Measurements from ENCODE around the gene CACNA1C. TPM values are rescaled to one million over a fixed set of nuclear protein-coding genes. Genes with fewer than 3 reads are reported as not detected.

The CACNA1C gene
- total and polyA plus RNA-seq, 5 donors from 2014 or later = 0.02 to 0.14 (median 0.10) TPM

GRCh38 chr12:2068653-2069052, 15.9 kb downstream of the CACNA1C start:
- peaks cover 6 to 9% of the 10 kb centered on the region in 2 experiments for H3K9me3 ChIP-seq (ENCODE audit: control insufficient read depth in 2 of 2, low read length in 2 of 2)
- peaks cover 2% of the 10 kb centered on the region for H3K27me3 ChIP-seq (ENCODE audit: control insufficient read depth, insufficient read depth, low read length)
- H3K4me1 ChIP-seq (ENCODE audit: control insufficient read depth, insufficient read depth, low read length, poor library complexity, severe bottlenecking) = peaks cover 8% of the 10 kb centered on the region
- DNase-seq (no peak), ATAC-seq (ENCODE audit: low read depth in 2 of 2) (no peak)
- no peak overlapping the region for H3K27ac Mint-ChIP-seq
- peaks cover 0 to 21% (median 10%) of the 10 kb centered on the region in 7 donors for H3K9me3 Mint-ChIP-seq
- H3K36me3 ChIP-seq (ENCODE audit: control insufficient read depth, insufficient read depth, low read length) = no peaks in the 10 kb centered on the region
- no peak overlapping the region for H3K27ac ChIP-seq (ENCODE audit: insufficient read depth, low read length, poor library complexity, severe bottlenecking)
- H3K36me3 Mint-ChIP-seq = no peaks in the 10 kb centered on the region
- no peak overlapping the region for H3K4me3 ChIP-seq (ENCODE audit: low read depth, low read length)
- H3K4me1 Mint-ChIP-seq = peaks cover 7 to 15% (median 10%) of the 10 kb centered on the region in 4 donors
- no peak overlapping the region for H3K4me3 Mint-ChIP-seq
- peaks cover 31% of the 10 kb centered on the region for H3K27me3 Mint-ChIP-seq

- peaks cover 0 to 2% (median 0%) of the 10 kb centered on the region in 4 donors for H3K4me1 Mint-ChIP-seq
- H3K27ac ChIP-seq (ENCODE audit: insufficient read depth, low read length, poor library complexity, severe bottlenecking) = no peak overlapping the region
- peaks cover 0 to 21% (median 10%) of the 10 kb centered on the region in 7 donors for H3K9me3 Mint-ChIP-seq
- no peaks in the 10 kb centered on the region for H3K36me3 Mint-ChIP-seq
- H3K4me3 ChIP-seq (ENCODE audit: low read depth, low read length) = no peak overlapping the region
- ATAC-seq (ENCODE audit: low read depth in 2 of 2) (no peak), DNase-seq (no peak)
- H3K4me1 ChIP-seq (ENCODE audit: control insufficient read depth, insufficient read depth, low read length, poor library complexity, severe bottlenecking) = no peaks in the 10 kb centered on the region
- no peak overlapping the region for H3K4me3 Mint-ChIP-seq
- H3K27me3 Mint-ChIP-seq = peaks cover 26% of the 10 kb centered on the region
- H3K27ac Mint-ChIP-seq = no peak overlapping the region
- peaks cover 6 to 9% of the 10 kb centered on the region in 2 experiments for H3K9me3 ChIP-seq (ENCODE audit: control insufficient read depth in 2 of 2, low read length in 2 of 2)
- no peaks in the 10 kb centered on the region for H3K36me3 ChIP-seq (ENCODE audit: control insufficient read depth, insufficient read depth, low read length)
- H3K27me3 ChIP-seq (ENCODE audit: control insufficient read depth, insufficient read depth, low read length) = peaks cover 2% of the 10 kb centered on the region
These were observed 17.8 kb downstream of the CACNA1C start for GRCh38 chr12:2070440-2071045.

- no peaks in the 10 kb centered on the region for H3K36me3 Mint-ChIP-seq
- no peaks in the 10 kb centered on the region for H3K4me1 Mint-ChIP-seq
- Histone ChIP-seq H3K27ac (ENCODE audit: insufficient read depth, low read length, poor library complexity, severe bottlenecking) (no peak overlapping the region), H3K4me1 (ENCODE audit: control insufficient read depth, insufficient read depth, low read length, poor library complexity, severe bottlenecking) (no peaks in the 10 kb centered on the region), H3K36me3 (ENCODE audit: control insufficient read depth, insufficient read depth, low read length) (no peaks in the 10 kb centered on the region), H3K4me3 (ENCODE audit: low read depth, low read length) (no peak overlapping the region), H3K9me3 (ENCODE audit: control insufficient read depth in 2 of 2, low read length in 2 of 2) (peaks cover 6 to 8% of the 10 kb centered on the region in 2 experiments), H3K27me3 (ENCODE audit: control insufficient read depth, insufficient read depth, low read length) (peaks cover 5% of the 10 kb centered on the region)
- DNase-seq (no peak), ATAC-seq (ENCODE audit: low read depth in 2 of 2) (no peak)
- H3K4me3 Mint-ChIP-seq = no peak overlapping the region
- H3K27ac Mint-ChIP-seq = no peak overlapping the region
- peaks cover 0 to 19% (median 10%) of the 10 kb centered on the region in 7 donors for H3K9me3 Mint-ChIP-seq
- H3K27me3 Mint-ChIP-seq = peaks cover 16% of the 10 kb centered on the region
These were observed 22.0 kb downstream of the CACNA1C start for GRCh38 chr12:2074792-2075191.

- Histone ChIP-seq H3K4me3 (ENCODE audit: low read depth, low read length) (no peak overlapping the region), H3K27ac (ENCODE audit: insufficient read depth, low read length, poor library complexity, severe bottlenecking) (no peak overlapping the region), H3K36me3 (ENCODE audit: control insufficient read depth, insufficient read depth, low read length) (no peaks in the 10 kb centered on the region), H3K27me3 (ENCODE audit: control insufficient read depth, insufficient read depth, low read length) (peaks cover 5% of the 10 kb centered on the region), H3K4me1 (ENCODE audit: control insufficient read depth, insufficient read depth, low read length, poor library complexity, severe bottlenecking) (no peaks in the 10 kb centered on the region), H3K9me3 (ENCODE audit: control insufficient read depth in 2 of 2, low read length in 2 of 2) (peaks cover 0 to 3% of the 10 kb centered on the region in 2 experiments)
- H3K9me3 Mint-ChIP-seq = peaks cover 0 to 14% (median 10%) of the 10 kb centered on the region in 7 donors
- no peak overlapping the region for H3K27ac Mint-ChIP-seq
- no peak for ATAC-seq (ENCODE audit: low read depth in 2 of 2)
- DNase-seq = no peak
- H3K4me1 Mint-ChIP-seq = no peaks in the 10 kb centered on the region
- H3K27me3 Mint-ChIP-seq = peaks cover 15% of the 10 kb centered on the region
- no peak overlapping the region for H3K4me3 Mint-ChIP-seq
- H3K36me3 Mint-ChIP-seq = no peaks in the 10 kb centered on the region
These were observed 22.9 kb downstream of the CACNA1C start for GRCh38 chr12:2075508-2076195.

- Histone ChIP-seq H3K9me3 (ENCODE audit: control insufficient read depth in 2 of 2, low read length in 2 of 2) (peaks cover 0 to 2% of the 10 kb centered on the region in 2 experiments), H3K27ac (ENCODE audit: insufficient read depth, low read length, poor library complexity, severe bottlenecking) (no peak overlapping the region), H3K4me3 (ENCODE audit: low read depth, low read length) (no peak overlapping the region), H3K4me1 (ENCODE audit: control insufficient read depth, insufficient read depth, low read length, poor library complexity, severe bottlenecking) (no peaks in the 10 kb centered on the region), H3K27me3 (ENCODE audit: control insufficient read depth, insufficient read depth, low read length) (peaks cover 5% of the 10 kb centered on the region), H3K36me3 (ENCODE audit: control insufficient read depth, insufficient read depth, low read length) (no peaks in the 10 kb centered on the region)
- H3K36me3 Mint-ChIP-seq = no peaks in the 10 kb centered on the region
- DNase-seq (no peak), ATAC-seq (ENCODE audit: low read depth in 2 of 2) (no peak)
- no peak overlapping the region for H3K4me3 Mint-ChIP-seq
- peaks cover 18% of the 10 kb centered on the region for H3K27me3 Mint-ChIP-seq
- no peak overlapping the region for H3K27ac Mint-ChIP-seq
- H3K9me3 Mint-ChIP-seq = peaks cover 0 to 16% (median 8%) of the 10 kb centered on the region in 7 donors
- no peaks in the 10 kb centered on the region for H3K4me1 Mint-ChIP-seq
These were observed 23.4 kb downstream of the CACNA1C start for GRCh38 chr12:2076196-2076570.

GRCh38 chr12:2076728-2077127, 23.9 kb downstream of the CACNA1C start:
- no peak overlapping the region for H3K27ac Mint-ChIP-seq
- H3K27me3 Mint-ChIP-seq = peaks cover 14% of the 10 kb centered on the region

GRCh38 chr12:2080604-2081003, 27.8 kb downstream of the CACNA1C start:
- Histone ChIP-seq H3K9me3 (ENCODE audit: control insufficient read depth in 2 of 2, low read length in 2 of 2) (peaks cover 0 to 2% of the 10 kb centered on the region in 2 experiments), H3K27ac (ENCODE audit: insufficient read depth, low read length, poor library complexity, severe bottlenecking) (no peak overlapping the region), H3K36me3 (ENCODE audit: control insufficient read depth, insufficient read depth, low read length) (no peaks in the 10 kb centered on the region), H3K4me3 (ENCODE audit: low read depth, low read length) (no peak overlapping the region), H3K27me3 (ENCODE audit: control insufficient read depth, insufficient read depth, low read length) (peaks cover 6% of the 10 kb centered on the region), H3K4me1 (ENCODE audit: control insufficient read depth, insufficient read depth, low read length, poor library complexity, severe bottlenecking) (no peaks in the 10 kb centered on the region)
- ATAC-seq (ENCODE audit: low read depth in 2 of 2) (no peak), DNase-seq (no peak)
- Mint-ChIP-seq H3K4me1 (no peaks in the 10 kb centered on the region), H3K9me3 (peaks cover 0 to 10% (median 3%) of the 10 kb centered on the region in 7 donors), H3K27me3 (peaks cover 20% of the 10 kb centered on the region), H3K27ac (no peak overlapping the region), H3K4me3 (no peak overlapping the region), H3K36me3 (no peaks in the 10 kb centered on the region)

More at GRCh38 chr12:2076728-2077127, 23.9 kb downstream of the CACNA1C start:
- Mint-ChIP-seq H3K36me3 (no peaks in the 10 kb centered on the region), H3K9me3 (peaks cover 0 to 11% (median 3%) of the 10 kb centered on the region in 7 donors), H3K4me3 (no peak overlapping the region), H3K4me1 (no peaks in the 10 kb centered on the region)
- Histone ChIP-seq H3K27me3 (ENCODE audit: control insufficient read depth, insufficient read depth, low read length) (peaks cover 5% of the 10 kb centered on the region), H3K9me3 (ENCODE audit: control insufficient read depth in 2 of 2, low read length in 2 of 2) (peaks cover 0 to 2% of the 10 kb centered on the region in 2 experiments), H3K27ac (ENCODE audit: insufficient read depth, low read length, poor library complexity, severe bottlenecking) (no peak overlapping the region), H3K4me3 (ENCODE audit: low read depth, low read length) (no peak overlapping the region), H3K36me3 (ENCODE audit: control insufficient read depth, insufficient read depth, low read length) (no peaks in the 10 kb centered on the region), H3K4me1 (ENCODE audit: control insufficient read depth, insufficient read depth, low read length, poor library complexity, severe bottlenecking) (no peaks in the 10 kb centered on the region)
- no peak for DNase-seq
- no peak for ATAC-seq (ENCODE audit: low read depth in 2 of 2)
